Pericardium fibroblast (primary cell): Measurements from ENCODE around the gene KIAA1586. TPM values are rescaled to one million over a fixed set of nuclear protein-coding genes. Genes with fewer than 3 reads are reported as not detected.

Source experiments
- total RNA-seq: library from RNA; depleted of rRNA; stranded (reverse); fragments of >200 nt; gene quantifications from 2 replicates; pipeline ENCODE4 v1.2.3, GENCODE V29; 2015

The KIAA1586 gene
- 5.4 and 5.6 TPM in 2 replicates for total RNA-seq

GRCh38 chr6:57046332-57047256 is at the start of gene KIAA1586:
Gene KIAA1586 (plus strand): TSS chr6:57046693. CDS start chr6:57046756, 63 bp downstream.

GRCh38 chr6:57089687-57090457 is 43.4 kb downstream of the KIAA1586 start, which contains the start of gene ZNF451:
Gene ZNF451 (plus strand): TSS chr6:57090188. CDS start chr6:57090254, 66 bp downstream.

Other genes starting within 250 kb of the KIAA1586 start
- gene BEND6, start 91.6 kb upstream of the KIAA1586 start, total RNA-seq, result 7.0 and 11.7 TPM in 2 replicates
- gene ZNF451, start 43.5 kb downstream of the KIAA1586 start, total RNA-seq, result 14.7 and 15.8 TPM in 2 replicates
- 7.9 and 12.2 TPM in 2 replicates for gene BAG2, start 125.6 kb downstream of the KIAA1586 start, total RNA-seq
- gene RAB23, start 175.6 kb downstream of the KIAA1586 start, total RNA-seq, result 18.7 and 18.9 TPM in 2 replicates